GM23338 (cell line): ENCODE data around the gene SORCS3. TPM values are rescaled to one million over a fixed set of nuclear protein-coding genes. Genes with fewer than 3 reads are reported as not detected.

Source experiments
- ATAC-seq: fragments of 200-7000 bp; cut with Tn5 transposase; 3 replicates; pipeline ENCODE4 v1.9.1; 2020
- DNase-seq: peaks from one replicate; pipeline ENCODE4 v3.0.0-alpha.2; 2015; ENCODE audit warnings: low spot score
- H2AFZ ChIP-seq: fragments of 200-600 bp; sonication (generic); 2 replicates; pipeline ENCODE4 v1.8.0; 2016; ENCODE audit warnings: antibody characterized with exemption, mild to moderate bottlenecking, moderate library complexity
- H3F3A ChIP-seq: fragments of 200-600 bp; sonication (generic); replicated peaks from 2 replicates; pipeline ENCODE4 v1.8.0; 2017; ENCODE audit warnings: antibody characterized with exemption, mixed run types, low read depth
- H3K27ac ChIP-seq: fragments of 200-600 bp; sonication (generic); 2 replicates; pipeline ENCODE4 v1.6.1; 2016; ENCODE audit warnings: low read depth
- H3K27me3 ChIP-seq: fragments of 200-600 bp; sonication (generic); 2 replicates; pipeline ENCODE4 v1.8.0; 2016; ENCODE audit warnings: mild to moderate bottlenecking, mixed run types, moderate library complexity; ENCODE audit not compliant: insufficient read depth
- H3K36me3 ChIP-seq: fragments of 200-600 bp; sonication (generic); 2 replicates; pipeline ENCODE4 v1.8.0; 2016; ENCODE audit warnings: mild to moderate bottlenecking; ENCODE audit not compliant: insufficient read depth
- H3K4me1 ChIP-seq: fragments of 200-600 bp; sonication (generic); 2 replicates; pipeline ENCODE4 v1.8.0; 2016; ENCODE audit warnings: mild to moderate bottlenecking, moderate library complexity; ENCODE audit not compliant: insufficient read depth
- H3K4me2 ChIP-seq: fragments of 200-600 bp; sonication (generic); 2 replicates; pipeline ENCODE4 v1.7.1; 2017; ENCODE audit warnings: mixed run types
- H3K4me3 ChIP-seq: fragments of 200-600 bp; sonication (generic); 2 replicates; pipeline ENCODE4 v1.6.1; 2016; ENCODE audit warnings: mixed run types
- H3K79me2 ChIP-seq: fragments of 200-600 bp; sonication (generic); replicated peaks from 2 replicates; pipeline ENCODE4 v1.8.0; 2017; ENCODE audit warnings: mild to moderate bottlenecking; ENCODE audit not compliant: insufficient read depth
- H3K9me2 ChIP-seq: fragments of 200-600 bp; sonication (generic); 2 replicates; pipeline ENCODE4 v1.8.0; 2017; ENCODE audit not compliant: insufficient read depth
- H4K20me1 ChIP-seq: fragments of 200-600 bp; sonication (generic); replicated peaks from 2 replicates; pipeline ENCODE4 v1.8.0; 2017; ENCODE audit warnings: mild to moderate bottlenecking; ENCODE audit not compliant: insufficient read depth
- H3K27ac Mint-ChIP-seq: 2 replicates; pipeline ENCODE4 v1.8.0; 2020; ENCODE audit warnings: inconsistent platforms, mild to moderate bottlenecking, moderate library complexity, mixed read lengths
- H3K27me3 Mint-ChIP-seq: 3 replicates; pipeline ENCODE4 v1.8.0; 2022; ENCODE audit warnings: low read depth, mild to moderate bottlenecking, moderate library complexity, mixed read lengths, inconsistent platforms; ENCODE audit not compliant: insufficient read depth, poor library complexity
- H3K36me3 Mint-ChIP-seq: 3 replicates; pipeline ENCODE4 v1.8.0; 2021; ENCODE audit warnings: low read depth, mild to moderate bottlenecking, inconsistent platforms, moderate library complexity, mixed read lengths
- H3K4me1 Mint-ChIP-seq: 3 replicates; pipeline ENCODE4 v1.8.0; 2020; ENCODE audit warnings: mild to moderate bottlenecking, inconsistent platforms, mixed read lengths
- H3K4me3 Mint-ChIP-seq: 3 replicates; pipeline ENCODE4 v1.8.0; 2021; ENCODE audit warnings: moderate library complexity, mild to moderate bottlenecking, inconsistent platforms, mixed read lengths
- H3K9me3 Mint-ChIP-seq: 3 replicates; pipeline ENCODE4 v1.8.0; 2020; ENCODE audit warnings: moderate library complexity, mild to moderate bottlenecking, inconsistent platforms, mixed read lengths
- EZH2 ChIP-seq: fragments of 200-600 bp; sonication (generic); IDR thresholded peaks from one replicate; pipeline ENCODE4 v1.8.0; 2017; ENCODE audit warnings: antibody characterized with exemption, mild to moderate bottlenecking, low read depth; ENCODE audit not compliant: unreplicated experiment
- EZH2phosphoT487 ChIP-seq: fragments of 200-600 bp; sonication (generic); IDR thresholded peaks from one replicate; pipeline ENCODE4 v1.8.1; 2018; ENCODE audit warnings: antibody characterized with exemption; ENCODE audit not compliant: unreplicated experiment
- STAT1 ChIP-seq: IDR thresholded peaks from one replicate; pipeline ENCODE4 v1.6.1; 2016; ENCODE audit warnings: antibody characterized with exemption; ENCODE audit not compliant: unreplicated experiment
- ZNF114 ChIP-seq: fragments of 250-450 bp; sonication (Bioruptor Pico); IDR thresholded peaks from 2 replicates; pipeline ENCODE4 v1.5.0; 2020; ENCODE audit warnings: mild to moderate bottlenecking, moderate library complexity
- ZNF331 ChIP-seq: fragments of 250-450 bp; sonication (Bioruptor Pico); IDR thresholded peaks from 2 replicates; pipeline ENCODE4 v1.5.0; 2020; ENCODE audit warnings: low read depth, mild to moderate bottlenecking, moderate library complexity
- polyA plus RNA-seq: library from polyadenylated mRNA; unstranded; fragments of >200 nt; fragmentation: Nextera tagmentation; extraction: Ambion mirVana; gene quantifications from 2 replicates; pipeline ENCODE4 v1.2.1, GENCODE V29; 2016
- total RNA-seq: library from RNA; depleted of rRNA; stranded (reverse); fragments of >200 nt; shearing (Covaris generic); gene quantifications from 2 replicates; pipeline ENCODE4 v1.2.3, GENCODE V29; 2014
- TF ChIP-seq, protein P1 (sequence below), 2 experiments: fragments of 200-600 bp in 1 of 2; sonication (generic) in 1 of 2; conservative IDR thresholded peaks; 2 replicates each; pipeline versions ENCODE4 v1.5.1 to v1.6.1; 2016 to 2017; ENCODE audit warnings: antibody characterized with exemption in 2 of 2, low read depth in 2 of 2, mild to moderate bottlenecking in 2 of 2, moderate library complexity in 1 of 2
- TF ChIP-seq, protein P2 (sequence below): IDR thresholded peaks from 2 replicates; pipeline ENCODE4 v1.6.1; 2016; ENCODE audit warnings: antibody characterized with exemption
- TF ChIP-seq, protein P3 (sequence below): IDR thresholded peaks from one replicate; pipeline ENCODE4 v1.6.1; 2018; ENCODE audit warnings: antibody characterized with exemption; ENCODE audit not compliant: unreplicated experiment

Gene SORCS3
- total and polyA plus RNA-seq, 2 experiments from 2014 or later: 0.37 to 1.4 TPM

GRCh38 chr10:104904753-104905323, 263.7 kb downstream of the SORCS3 start:
- H3K4me1 Mint-ChIP-seq: peaks cover 3% of the 10 kb centered on the region; the same call in 1 of the 3 replicates
- no peak for TF ChIP-seq ZNF114 (CRISPR knock-in tag)
- no peak for TF ChIP-seq EZH2phosphoT487
- DNase-seq (no peak), ATAC-seq (no peak)
- Histone ChIP-seq H3K27ac (no peak overlapping the region), H3K4me3 (no peak overlapping the region), H2AFZ (no peak overlapping the region), H3K36me3 (no peaks in the 10 kb centered on the region), H3K4me2 (no peak overlapping the region), H3K4me1 (no peaks in the 10 kb centered on the region), H3K27me3 (no peaks in the 10 kb centered on the region), H3F3A (no peaks in the 10 kb centered on the region), H3K79me2 (no peaks in the 10 kb centered on the region), H3K9me2 (0 out of 2 replicates have a peak, but pooled peaks cover 2% of the 10 kb centered on the region), H4K20me1 (no peaks in the 10 kb centered on the region)
- no peaks in the 10 kb centered on the region for H3K9me3 Mint-ChIP-seq
- H3K27ac Mint-ChIP-seq: no peak overlapping the region
- H3K27me3 Mint-ChIP-seq: peaks cover 2% of the 10 kb centered on the region
- no peaks in the 10 kb centered on the region for H3K36me3 Mint-ChIP-seq
- H3K4me3 Mint-ChIP-seq: no peak overlapping the region

DNA sequence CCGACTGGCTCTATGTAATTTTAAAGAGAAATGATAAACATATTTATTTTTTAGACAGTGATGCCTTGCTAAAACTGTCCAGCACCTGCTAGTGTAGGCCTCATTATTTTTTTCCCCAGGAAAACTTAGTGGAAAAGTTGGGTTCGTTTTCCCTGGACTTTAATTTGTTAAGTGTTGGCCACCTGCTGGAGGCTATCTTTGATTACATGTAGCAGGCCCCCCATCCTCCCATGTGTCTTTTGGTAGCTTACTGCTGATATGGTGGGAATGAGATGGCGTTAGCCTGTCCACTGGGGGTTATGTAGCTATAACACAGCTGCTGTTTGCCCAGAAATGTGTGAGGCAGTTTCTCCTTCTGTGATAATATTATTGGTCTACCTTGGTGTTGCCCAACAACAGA, 265.0 kb downstream of the SORCS3 start:
- Histone ChIP-seq H3K36me3 (no peaks in the 10 kb centered on the region), H4K20me1 (no peaks in the 10 kb centered on the region), H3F3A (no peaks in the 10 kb centered on the region), H3K9me2 (0 out of 2 replicates have a peak, but pooled peaks cover 2% of the 10 kb centered on the region), H3K27me3 (no peaks in the 10 kb centered on the region), H3K4me2 (no peak overlapping the region), H3K4me1 (no peaks in the 10 kb centered on the region), H3K4me3 (no peak overlapping the region), H3K27ac (no peak overlapping the region), H3K79me2 (no peaks in the 10 kb centered on the region), H2AFZ (no peak overlapping the region)
- ATAC-seq (no peak; the same call in 2 of the 3 replicates), DNase-seq (peak; percentile 45)
- Mint-ChIP-seq H3K4me3 (no peak overlapping the region), H3K36me3 (no peaks in the 10 kb centered on the region), H3K27ac (no peak overlapping the region), H3K9me3 (no peaks in the 10 kb centered on the region), H3K4me1 (peaks cover 3% of the 10 kb centered on the region; the same call in 1 of the 3 replicates), H3K27me3 (peaks cover 2% of the 10 kb centered on the region)
- TF ChIP-seq EZH2: no peak
- TF ChIP-seq, protein P1, sequence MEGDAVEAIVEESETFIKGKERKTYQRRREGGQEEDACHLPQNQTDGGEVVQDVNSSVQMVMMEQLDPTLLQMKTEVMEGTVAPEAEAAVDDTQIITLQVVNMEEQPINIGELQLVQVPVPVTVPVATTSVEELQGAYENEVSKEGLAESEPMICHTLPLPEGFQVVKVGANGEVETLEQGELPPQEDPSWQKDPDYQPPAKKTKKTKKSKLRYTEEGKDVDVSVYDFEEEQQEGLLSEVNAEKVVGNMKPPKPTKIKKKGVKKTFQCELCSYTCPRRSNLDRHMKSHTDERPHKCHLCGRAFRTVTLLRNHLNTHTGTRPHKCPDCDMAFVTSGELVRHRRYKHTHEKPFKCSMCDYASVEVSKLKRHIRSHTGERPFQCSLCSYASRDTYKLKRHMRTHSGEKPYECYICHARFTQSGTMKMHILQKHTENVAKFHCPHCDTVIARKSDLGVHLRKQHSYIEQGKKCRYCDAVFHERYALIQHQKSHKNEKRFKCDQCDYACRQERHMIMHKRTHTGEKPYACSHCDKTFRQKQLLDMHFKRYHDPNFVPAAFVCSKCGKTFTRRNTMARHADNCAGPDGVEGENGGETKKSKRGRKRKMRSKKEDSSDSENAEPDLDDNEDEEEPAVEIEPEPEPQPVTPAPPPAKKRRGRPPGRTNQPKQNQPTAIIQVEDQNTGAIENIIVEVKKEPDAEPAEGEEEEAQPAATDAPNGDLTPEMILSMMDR (conservative IDR thresholded peaks at IDR 0.05; ENCODE audit: low read depth in 2 of 2): peak; percentile 17 to 44

DNA sequence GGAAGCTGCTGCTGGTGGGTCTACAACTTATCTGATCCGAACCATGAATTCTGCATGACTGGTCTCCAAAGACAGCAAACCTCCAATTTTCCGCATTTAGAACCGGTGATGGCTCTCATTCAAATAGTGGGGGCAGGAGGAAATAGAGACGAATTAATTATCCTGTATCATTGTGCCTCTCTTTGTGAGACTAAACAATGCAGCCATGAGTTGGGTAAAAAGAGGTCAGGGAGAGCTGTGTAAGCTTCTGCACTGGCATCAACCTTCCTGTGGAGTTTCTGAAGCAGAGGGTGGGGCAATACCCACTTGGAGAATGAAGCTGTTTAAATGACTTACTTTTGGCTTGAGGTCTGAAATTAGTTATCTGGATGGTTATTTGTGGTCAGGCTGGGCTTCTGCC, 266.4 kb downstream of the SORCS3 start:
- Mint-ChIP-seq H3K27me3 (peaks cover 2% of the 10 kb centered on the region), H3K36me3 (no peaks in the 10 kb centered on the region), H3K27ac (no peak overlapping the region), H3K9me3 (no peaks in the 10 kb centered on the region), H3K4me1 (peaks cover 3% of the 10 kb centered on the region; the same call in 1 of the 3 replicates), H3K4me3 (no peak overlapping the region)
- ATAC-seq: no peak
- no peaks in the 10 kb centered on the region for H3K9me2 ChIP-seq
- H3F3A ChIP-seq: no peaks in the 10 kb centered on the region
- H3K27me3 ChIP-seq: no peaks in the 10 kb centered on the region
- no peaks in the 10 kb centered on the region for H3K36me3 ChIP-seq
- H3K27ac ChIP-seq: no peak overlapping the region
- no peak for DNase-seq
- H3K4me2 ChIP-seq: no peak overlapping the region
- H2AFZ ChIP-seq: no peak overlapping the region
- no peaks in the 10 kb centered on the region for H3K79me2 ChIP-seq
- no peaks in the 10 kb centered on the region for H4K20me1 ChIP-seq
- no peak overlapping the region for H3K4me3 ChIP-seq
- no peaks in the 10 kb centered on the region for H3K4me1 ChIP-seq
- TF ChIP-seq, protein P2, sequence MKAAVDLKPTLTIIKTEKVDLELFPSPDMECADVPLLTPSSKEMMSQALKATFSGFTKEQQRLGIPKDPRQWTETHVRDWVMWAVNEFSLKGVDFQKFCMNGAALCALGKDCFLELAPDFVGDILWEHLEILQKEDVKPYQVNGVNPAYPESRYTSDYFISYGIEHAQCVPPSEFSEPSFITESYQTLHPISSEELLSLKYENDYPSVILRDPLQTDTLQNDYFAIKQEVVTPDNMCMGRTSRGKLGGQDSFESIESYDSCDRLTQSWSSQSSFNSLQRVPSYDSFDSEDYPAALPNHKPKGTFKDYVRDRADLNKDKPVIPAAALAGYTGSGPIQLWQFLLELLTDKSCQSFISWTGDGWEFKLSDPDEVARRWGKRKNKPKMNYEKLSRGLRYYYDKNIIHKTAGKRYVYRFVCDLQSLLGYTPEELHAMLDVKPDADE: no peak
- TF ChIP-seq ZNF331 (CRISPR knock-in tag) (no peak), STAT1 (no peak), ZNF114 (CRISPR knock-in tag) (no peak)
- TF ChIP-seq, protein P1 (conservative IDR thresholded peaks at IDR 0.05; ENCODE audit: low read depth in 2 of 2): no peak
- TF ChIP-seq, protein P3, sequence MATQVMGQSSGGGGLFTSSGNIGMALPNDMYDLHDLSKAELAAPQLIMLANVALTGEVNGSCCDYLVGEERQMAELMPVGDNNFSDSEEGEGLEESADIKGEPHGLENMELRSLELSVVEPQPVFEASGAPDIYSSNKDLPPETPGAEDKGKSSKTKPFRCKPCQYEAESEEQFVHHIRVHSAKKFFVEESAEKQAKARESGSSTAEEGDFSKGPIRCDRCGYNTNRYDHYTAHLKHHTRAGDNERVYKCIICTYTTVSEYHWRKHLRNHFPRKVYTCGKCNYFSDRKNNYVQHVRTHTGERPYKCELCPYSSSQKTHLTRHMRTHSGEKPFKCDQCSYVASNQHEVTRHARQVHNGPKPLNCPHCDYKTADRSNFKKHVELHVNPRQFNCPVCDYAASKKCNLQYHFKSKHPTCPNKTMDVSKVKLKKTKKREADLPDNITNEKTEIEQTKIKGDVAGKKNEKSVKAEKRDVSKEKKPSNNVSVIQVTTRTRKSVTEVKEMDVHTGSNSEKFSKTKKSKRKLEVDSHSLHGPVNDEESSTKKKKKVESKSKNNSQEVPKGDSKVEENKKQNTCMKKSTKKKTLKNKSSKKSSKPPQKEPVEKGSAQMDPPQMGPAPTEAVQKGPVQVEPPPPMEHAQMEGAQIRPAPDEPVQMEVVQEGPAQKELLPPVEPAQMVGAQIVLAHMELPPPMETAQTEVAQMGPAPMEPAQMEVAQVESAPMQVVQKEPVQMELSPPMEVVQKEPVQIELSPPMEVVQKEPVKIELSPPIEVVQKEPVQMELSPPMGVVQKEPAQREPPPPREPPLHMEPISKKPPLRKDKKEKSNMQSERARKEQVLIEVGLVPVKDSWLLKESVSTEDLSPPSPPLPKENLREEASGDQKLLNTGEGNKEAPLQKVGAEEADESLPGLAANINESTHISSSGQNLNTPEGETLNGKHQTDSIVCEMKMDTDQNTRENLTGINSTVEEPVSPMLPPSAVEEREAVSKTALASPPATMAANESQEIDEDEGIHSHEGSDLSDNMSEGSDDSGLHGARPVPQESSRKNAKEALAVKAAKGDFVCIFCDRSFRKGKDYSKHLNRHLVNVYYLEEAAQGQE: no peak
